GM18526 (cell line): ENCODE results near the gene SCUBE1.

Experiments used
- POLR2A ChIP-seq: IDR thresholded peaks from 3 replicates; pipeline ENCODE4 v1.6.1; 2011; ENCODE audit not compliant: insufficient read length; ENCODE audit errors: extremely low read depth

SCUBE1 gene

GRCh38 chr22:43200555-43200954 lies 142.6 kb downstream of the SCUBE1 start:
- no peak for TF ChIP-seq POLR2A

- TF ChIP-seq POLR2A = no peak
Observed at GRCh38 chr22:43200031-43200430, 143.1 kb downstream of the SCUBE1 start.

GRCh38 chr22:43199541-43199940 lies 143.6 kb downstream of the SCUBE1 start:
- no peak for TF ChIP-seq POLR2A

GRCh38 chr22:43198936-43199335 lies 144.2 kb downstream of the SCUBE1 start:
- no peak for TF ChIP-seq POLR2A

- TF ChIP-seq POLR2A = no peak
Observed at GRCh38 chr22:43198126-43198525, 145.0 kb downstream of the SCUBE1 start.

- TF ChIP-seq POLR2A = no peak
Observed at GRCh38 chr22:43197271-43197941, 145.8 kb downstream of the SCUBE1 start.

GRCh38 chr22:43191831-43192230 lies 151.3 kb downstream of the SCUBE1 start:
- TF ChIP-seq POLR2A = no peak

GRCh38 chr22:43188829-43189545 lies 154.2 kb downstream of the SCUBE1 start:
- TF ChIP-seq POLR2A = no peak

GRCh38 chr22:43187171-43188099 lies 155.7 kb downstream of the SCUBE1 start:
- peak; percentile 98 for TF ChIP-seq POLR2A

GRCh38 chr22:43186272-43187170 lies 156.7 kb downstream of the SCUBE1 start, which contains the start of gene TTLL12:
Gene TTLL12 (minus strand): TSS chr22:43187134. CDS start chr22:43187069, 65 bp downstream.
- peak; percentile 70 for TF ChIP-seq POLR2A

- TF ChIP-seq POLR2A = no peak
Observed at GRCh38 chr22:43185860-43186261, 157.3 kb downstream of the SCUBE1 start.

- no peak for TF ChIP-seq POLR2A
Observed at GRCh38 chr22:43183496-43184277, 159.5 kb downstream of the SCUBE1 start.

GRCh38 chr22:43182726-43183125 lies 160.4 kb downstream of the SCUBE1 start:
- no peak for TF ChIP-seq POLR2A

GRCh38 chr22:43182118-43182517 lies 161.1 kb downstream of the SCUBE1 start:
- no peak for TF ChIP-seq POLR2A
